ENCODE data around the gene EP300.

Gene EP300

DNA sequence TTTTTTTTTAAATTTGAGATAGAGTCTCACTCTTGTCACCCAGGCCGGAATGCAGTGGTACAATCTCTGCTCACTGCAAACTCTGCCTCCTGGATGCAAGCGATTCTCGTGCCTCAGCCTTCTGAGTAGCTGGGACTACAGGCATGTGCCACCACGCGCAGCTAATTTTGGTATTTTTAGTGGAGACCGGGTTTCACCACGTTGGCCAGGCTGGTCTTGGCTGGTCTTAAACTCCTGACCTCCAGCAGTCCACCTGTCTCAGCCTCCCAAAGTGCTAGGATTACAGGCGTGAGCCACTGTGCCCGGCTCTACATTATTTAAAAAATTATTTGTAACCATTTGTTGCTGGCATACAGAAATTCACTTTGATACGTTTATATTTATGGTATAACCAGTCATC is 18.6 kb downstream of the EP300 start:
- no peak for TF ChIP-seq ZFX (IDR thresholded peaks at IDR 0.05; ENCODE audit: borderline replicate concordance)
- TF ChIP-seq, protein P1, sequence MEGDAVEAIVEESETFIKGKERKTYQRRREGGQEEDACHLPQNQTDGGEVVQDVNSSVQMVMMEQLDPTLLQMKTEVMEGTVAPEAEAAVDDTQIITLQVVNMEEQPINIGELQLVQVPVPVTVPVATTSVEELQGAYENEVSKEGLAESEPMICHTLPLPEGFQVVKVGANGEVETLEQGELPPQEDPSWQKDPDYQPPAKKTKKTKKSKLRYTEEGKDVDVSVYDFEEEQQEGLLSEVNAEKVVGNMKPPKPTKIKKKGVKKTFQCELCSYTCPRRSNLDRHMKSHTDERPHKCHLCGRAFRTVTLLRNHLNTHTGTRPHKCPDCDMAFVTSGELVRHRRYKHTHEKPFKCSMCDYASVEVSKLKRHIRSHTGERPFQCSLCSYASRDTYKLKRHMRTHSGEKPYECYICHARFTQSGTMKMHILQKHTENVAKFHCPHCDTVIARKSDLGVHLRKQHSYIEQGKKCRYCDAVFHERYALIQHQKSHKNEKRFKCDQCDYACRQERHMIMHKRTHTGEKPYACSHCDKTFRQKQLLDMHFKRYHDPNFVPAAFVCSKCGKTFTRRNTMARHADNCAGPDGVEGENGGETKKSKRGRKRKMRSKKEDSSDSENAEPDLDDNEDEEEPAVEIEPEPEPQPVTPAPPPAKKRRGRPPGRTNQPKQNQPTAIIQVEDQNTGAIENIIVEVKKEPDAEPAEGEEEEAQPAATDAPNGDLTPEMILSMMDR (IDR thresholded peaks at IDR 0.05) = no peak
- no peak overlapping the region for H3K27ac ChIP-seq

DNA sequence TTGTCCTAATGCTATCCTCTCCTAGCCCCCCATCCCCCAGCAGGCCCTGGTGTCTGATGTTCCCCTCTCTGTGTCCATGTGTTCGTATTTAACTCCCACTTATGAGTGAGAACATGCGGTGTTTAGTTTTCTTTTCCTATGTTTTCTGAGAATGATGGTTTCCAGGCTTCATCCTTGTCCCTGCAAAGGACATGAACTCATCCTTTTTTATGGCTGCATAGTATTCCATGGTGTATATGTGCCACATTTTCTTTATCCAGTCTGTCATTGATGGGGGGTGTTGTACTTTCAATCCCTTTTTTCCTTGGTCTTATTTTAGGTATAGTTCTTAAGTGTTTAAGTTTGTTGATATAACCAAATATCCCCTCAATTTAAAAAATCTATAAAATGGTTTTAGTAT is 23.9 kb downstream of the EP300 start:
- no peak for TF ChIP-seq ZFX (IDR thresholded peaks at IDR 0.05; ENCODE audit: borderline replicate concordance)
- TF ChIP-seq, protein P1 (IDR thresholded peaks at IDR 0.05) = no peak
- H3K27ac ChIP-seq = no peak overlapping the region

DNA sequence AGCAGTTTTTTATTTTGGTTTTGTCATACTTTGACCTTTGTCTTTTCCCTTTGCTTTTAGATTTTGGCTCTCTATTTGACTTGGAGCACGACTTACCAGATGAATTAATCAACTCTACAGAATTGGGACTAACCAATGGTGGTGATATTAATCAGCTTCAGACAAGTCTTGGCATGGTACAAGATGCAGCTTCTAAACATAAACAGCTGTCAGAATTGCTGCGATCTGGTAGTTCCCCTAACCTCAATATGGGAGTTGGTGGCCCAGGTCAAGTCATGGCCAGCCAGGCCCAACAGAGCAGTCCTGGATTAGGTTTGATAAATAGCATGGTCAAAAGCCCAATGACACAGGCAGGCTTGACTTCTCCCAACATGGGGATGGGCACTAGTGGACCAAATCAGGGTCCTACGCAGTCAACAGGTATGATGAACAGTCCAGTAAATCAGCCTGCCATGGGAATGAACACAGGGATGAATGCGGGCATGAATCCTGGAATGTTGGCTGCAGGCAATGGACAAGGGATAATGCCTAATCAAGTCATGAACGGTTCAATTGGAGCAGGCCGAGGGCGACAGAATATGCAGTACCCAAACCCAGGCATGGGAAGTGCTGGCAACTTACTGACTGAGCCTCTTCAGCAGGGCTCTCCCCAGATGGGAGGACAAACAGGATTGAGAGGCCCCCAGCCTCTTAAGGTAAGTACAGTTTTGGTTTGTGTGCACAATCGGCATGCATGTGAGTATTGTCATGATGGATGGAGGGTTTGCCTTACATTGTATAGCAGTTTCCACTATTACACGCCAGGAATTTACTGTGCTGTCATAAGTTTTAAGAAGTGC is 25.0 kb downstream of the EP300 start:
- TF ChIP-seq ZFX (IDR thresholded peaks at IDR 0.05; ENCODE audit: borderline replicate concordance) = no peak
- TF ChIP-seq, protein P1 (IDR thresholded peaks at IDR 0.05) = no peak
- H3K27ac ChIP-seq = no peak overlapping the region

DNA sequence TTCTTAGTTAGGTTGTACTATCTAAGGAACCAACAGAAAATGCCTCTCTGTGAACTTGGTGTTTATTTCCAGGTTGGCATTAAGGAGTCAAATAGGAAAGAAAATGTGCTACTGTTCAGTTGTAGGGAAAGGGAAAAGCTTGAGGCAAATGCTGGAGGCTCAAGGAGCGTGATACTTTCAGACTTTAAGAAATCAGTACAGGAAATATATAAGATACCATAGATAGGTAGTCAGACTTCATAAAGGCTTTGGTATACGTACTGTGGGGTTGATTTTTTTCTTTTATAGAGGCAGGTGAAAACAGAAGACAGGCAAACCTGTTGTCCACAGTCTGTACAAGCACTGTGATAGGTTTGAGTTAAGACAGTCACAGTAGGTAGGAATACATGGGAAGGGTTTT is 30.8 kb downstream of the EP300 start:
- H3K27ac ChIP-seq = no peak overlapping the region
- TF ChIP-seq ZFX (IDR thresholded peaks at IDR 0.05; ENCODE audit: borderline replicate concordance) = no peak
- TF ChIP-seq, protein P1 (IDR thresholded peaks at IDR 0.05) = no peak

DNA sequence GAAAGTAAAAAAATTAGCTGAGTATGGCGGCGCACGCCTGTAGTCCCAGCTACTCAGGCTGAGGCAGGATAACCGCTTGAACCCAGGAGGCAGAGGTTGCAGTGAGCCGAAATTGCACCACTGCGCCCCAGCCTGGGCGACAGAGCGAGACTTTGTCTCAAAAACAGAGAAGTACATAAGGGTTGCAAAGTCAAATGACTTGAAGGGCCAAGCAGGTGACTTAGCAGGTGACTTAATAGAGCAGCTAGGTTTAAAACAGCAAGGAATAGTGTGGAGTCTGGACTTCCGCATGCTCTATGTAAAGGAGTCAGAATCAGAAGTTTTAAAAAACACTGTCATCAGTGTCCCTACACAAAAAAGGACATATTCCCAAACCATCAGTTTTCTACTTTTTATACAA is 31.7 kb downstream of the EP300 start:
- no peak for TF ChIP-seq ZFX (IDR thresholded peaks at IDR 0.05; ENCODE audit: borderline replicate concordance)
- TF ChIP-seq, protein P1 (IDR thresholded peaks at IDR 0.05) = no peak
- H3K27ac ChIP-seq = no peak overlapping the region

DNA sequence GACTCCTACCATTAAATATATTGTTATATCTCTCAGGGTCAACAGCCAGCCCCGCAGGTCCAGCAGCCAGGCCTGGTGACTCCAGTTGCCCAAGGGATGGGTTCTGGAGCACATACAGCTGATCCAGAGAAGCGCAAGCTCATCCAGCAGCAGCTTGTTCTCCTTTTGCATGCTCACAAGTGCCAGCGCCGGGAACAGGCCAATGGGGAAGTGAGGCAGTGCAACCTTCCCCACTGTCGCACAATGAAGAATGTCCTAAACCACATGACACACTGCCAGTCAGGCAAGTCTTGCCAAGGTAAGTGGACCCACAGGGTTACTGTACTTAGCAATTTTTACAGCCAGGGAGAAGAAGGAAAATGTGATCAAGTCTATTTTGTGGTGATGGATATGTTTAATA is 35.1 kb downstream of the EP300 start:
- TF ChIP-seq, protein P1 (IDR thresholded peaks at IDR 0.05) = no peak
- no peak for TF ChIP-seq ZFX (IDR thresholded peaks at IDR 0.05; ENCODE audit: borderline replicate concordance)
- no peak overlapping the region for H3K27ac ChIP-seq

DNA sequence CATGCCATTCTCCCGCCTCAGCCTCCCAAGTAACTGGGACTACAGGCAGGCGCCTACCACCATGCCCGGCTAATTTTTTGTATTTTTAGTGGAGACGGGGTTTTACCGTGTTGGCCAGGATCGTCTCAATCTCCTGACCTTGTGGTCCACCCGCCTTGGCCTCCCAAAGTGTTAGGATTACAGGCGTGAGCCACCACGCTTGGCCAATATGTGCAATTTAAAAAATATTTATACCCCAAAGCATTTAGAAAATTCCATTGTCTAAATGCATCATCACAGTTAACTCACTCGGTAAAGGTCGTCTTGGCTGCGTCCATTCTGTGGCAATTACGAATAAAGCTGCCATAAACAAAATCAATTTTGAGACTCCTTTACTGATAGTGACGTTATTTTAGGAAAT is 36.2 kb downstream of the EP300 start:
- TF ChIP-seq ZFX (IDR thresholded peaks at IDR 0.05; ENCODE audit: borderline replicate concordance) = no peak
- TF ChIP-seq, protein P1 (IDR thresholded peaks at IDR 0.05) = no peak

More for the DNA sequence above, 36.2 kb downstream of the EP300 start:
- H3K27ac ChIP-seq = no peak overlapping the region

Data from 22Rv1 (cell line).